Mucosa of rectum (tissue), 2 donors: ENCODE results near the gene IQCN.

ENCODE experiments used
- H3K27ac ChIP-seq, 2 donors: one replicate each; pipeline ENCODE4 v1.7.0; 2013; ENCODE audit warnings: inconsistent platforms in 2 of 2, low read depth in 2 of 2, low read length in 2 of 2
- H3K27me3 ChIP-seq, 2 donors: one replicate each; pipeline ENCODE4 v1.7.0; 2013; ENCODE audit warnings: low read length in 2 of 2; ENCODE audit not compliant: control insufficient read depth in 2 of 2, insufficient read depth in 2 of 2
- H3K36me3 ChIP-seq, 2 donors: one replicate each; pipeline ENCODE4 v1.7.0; 2013; ENCODE audit warnings: low read length in 2 of 2; ENCODE audit not compliant: control insufficient read depth in 2 of 2, insufficient read depth in 2 of 2
- H3K4me1 ChIP-seq, 2 donors: one replicate each; pipeline ENCODE4 v1.7.0; 2013; ENCODE audit warnings: low read length in 2 of 2, mild to moderate bottlenecking in 1 of 2; ENCODE audit not compliant: control insufficient read depth in 2 of 2, insufficient read depth in 2 of 2
- H3K4me3 ChIP-seq, 2 donors: one replicate each; pipeline ENCODE4 v1.7.0; 2013; ENCODE audit warnings: low read length in 2 of 2
- H3K9ac ChIP-seq, 2 donors: one replicate each; pipeline ENCODE4 v1.7.0; 2013; ENCODE audit warnings: low read length in 2 of 2, low read depth in 1 of 2, mild to moderate bottlenecking in 1 of 2
- H3K9me3 ChIP-seq, 2 donors: one replicate each; pipeline ENCODE4 v1.7.0; 2013; ENCODE audit warnings: low read length in 2 of 2; ENCODE audit not compliant: control insufficient read depth in 2 of 2
- donor health status: healthy.
- donor health status: Normal muscosa, but diverticular disease.

Gene IQCN

GRCh38 chr19:18304458-18305310, 30.4 kb upstream of the IQCN start:
- peak overlapping the region; percentile 64 to 67 for H3K4me3 ChIP-seq
- peak overlapping the region; percentile 81 to 89 for H3K9ac ChIP-seq
- no peaks in the 10 kb centered on the region for H3K27me3 ChIP-seq
- peaks cover 2 to 11% of the 10 kb centered on the region in 2 donors for H3K36me3 ChIP-seq
- no peaks in the 10 kb centered on the region for H3K9me3 ChIP-seq
- H3K4me1 ChIP-seq: peaks cover 34% of the 10 kb centered on the region in 2 donors
- H3K27ac ChIP-seq: peak overlapping the region; percentile 95 to 96

DNA sequence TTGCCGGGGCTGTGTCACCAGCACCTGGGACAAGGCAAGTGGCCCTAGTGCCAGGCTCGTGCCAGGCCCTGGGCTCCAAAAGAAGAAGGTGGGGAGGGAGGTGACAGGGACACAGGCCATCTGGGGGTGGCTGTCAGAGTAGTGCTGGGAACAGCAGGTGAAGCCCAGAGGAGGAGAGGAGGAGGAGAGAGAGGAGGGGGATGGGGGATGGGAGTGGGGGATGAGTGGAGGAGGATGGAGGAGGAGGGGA, 29.9 kb upstream of the IQCN start:
- Histone ChIP-seq H3K4me1 (peaks cover 33 to 34% of the 10 kb centered on the region in 2 donors), H3K27me3 (no peaks in the 10 kb centered on the region), H3K36me3 (peaks cover 2 to 6% of the 10 kb centered on the region in 2 donors), H3K27ac (peak overlapping the region; percentile 95 to 96), H3K4me3 (peak overlapping the region; percentile 64 to 67), H3K9me3 (no peaks in the 10 kb centered on the region), H3K9ac (peak overlapping the region; percentile 81 to 89)

DNA sequence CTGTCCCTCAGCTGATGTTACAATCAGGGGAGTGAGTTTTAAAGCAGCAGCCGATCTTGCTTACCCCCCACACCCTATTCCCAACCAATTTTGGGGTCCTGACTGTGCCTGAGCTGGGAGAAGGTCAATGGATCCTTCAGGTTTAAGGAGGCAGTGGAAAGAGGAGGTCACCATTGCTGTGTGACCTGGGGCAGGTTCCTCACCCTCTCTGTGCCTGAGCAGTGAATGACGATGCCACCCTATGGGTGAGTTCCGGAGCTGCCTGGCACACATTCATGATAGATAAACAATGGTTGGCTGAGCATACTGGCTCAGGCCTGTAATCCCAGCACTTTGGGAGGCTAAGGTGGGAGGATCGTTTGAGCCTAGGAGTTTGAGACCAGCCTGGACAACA, 27.5 kb upstream of the IQCN start:
- H3K27me3 ChIP-seq: no peaks in the 10 kb centered on the region
- H3K4me3 ChIP-seq: no peak overlapping the region
- H3K4me1 ChIP-seq: peaks cover 29 to 33% of the 10 kb centered on the region in 2 donors
- peak overlapping the region; percentile 70 to 77 for H3K27ac ChIP-seq
- H3K36me3 ChIP-seq: no peaks in the 10 kb centered on the region
- H3K9me3 ChIP-seq: no peaks in the 10 kb centered on the region
- peak overlapping the region; percentile 26 to 40 for H3K9ac ChIP-seq

DNA sequence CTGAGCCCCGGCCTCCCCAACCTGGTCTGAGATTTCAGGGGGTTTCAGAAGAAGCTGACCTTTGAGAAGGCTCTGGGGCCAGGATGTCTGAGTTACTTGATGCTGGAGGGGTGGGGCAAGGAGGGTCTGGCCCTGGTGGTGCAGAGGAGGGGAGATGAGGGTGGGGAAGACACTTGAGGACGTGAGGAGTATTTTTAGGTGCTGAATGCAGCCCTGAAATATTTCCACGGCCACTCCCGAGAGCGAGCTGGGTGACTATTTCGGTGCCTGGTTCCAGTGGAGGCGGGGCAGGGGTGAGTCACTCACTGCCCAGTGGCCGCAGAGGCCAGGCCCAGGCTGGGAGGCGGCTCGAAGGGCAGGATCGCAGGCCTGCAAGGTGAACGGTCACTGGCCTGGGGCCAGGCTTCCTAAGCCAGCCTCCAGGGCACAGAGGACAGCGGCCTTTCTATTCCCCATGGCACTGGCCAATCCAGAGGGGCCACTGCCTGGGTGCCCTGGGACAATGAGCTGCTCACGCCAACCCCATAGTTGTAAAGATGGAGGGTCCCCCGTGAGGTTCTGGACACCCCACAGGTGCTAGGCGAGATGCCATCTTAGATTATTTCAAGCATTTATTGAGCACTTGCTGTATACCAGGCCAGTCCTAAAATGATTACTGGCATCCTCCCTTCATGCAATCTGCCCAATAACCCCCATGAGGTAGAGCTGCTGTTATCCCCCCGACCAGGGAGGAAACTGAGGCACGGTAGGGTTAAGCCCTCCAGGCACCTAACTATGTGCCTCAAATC, 26.9 kb upstream of the IQCN start:
- Histone ChIP-seq H3K36me3 (no peaks in the 10 kb centered on the region), H3K27ac (peak overlapping the region; percentile 70 to 77), H3K27me3 (no peaks in the 10 kb centered on the region), H3K4me3 (no peak overlapping the region), H3K4me1 (peaks cover 23 to 33% of the 10 kb centered on the region in 2 donors), H3K9me3 (no peaks in the 10 kb centered on the region), H3K9ac (peak overlapping the region; percentile 26 to 40)

- H3K9ac ChIP-seq: no peak overlapping the region
- H3K4me1 ChIP-seq: peaks cover 14 to 22% of the 10 kb centered on the region in 2 donors
- H3K27me3 ChIP-seq: no peaks in the 10 kb centered on the region
- H3K9me3 ChIP-seq: no peaks in the 10 kb centered on the region
- H3K4me3 ChIP-seq: no peak overlapping the region
- H3K36me3 ChIP-seq: no peaks in the 10 kb centered on the region
- H3K27ac ChIP-seq: peak overlapping the region in 1 of 2 donors; percentile 1
Observed at GRCh38 chr19:18299654-18300053, 25.4 kb upstream of the IQCN start.

- Histone ChIP-seq H3K9ac (no peak overlapping the region), H3K27me3 (no peaks in the 10 kb centered on the region), H3K9me3 (no peaks in the 10 kb centered on the region), H3K36me3 (no peaks in the 10 kb centered on the region), H3K27ac (no peak overlapping the region), H3K4me1 (peaks cover 9 to 15% of the 10 kb centered on the region in 2 donors), H3K4me3 (no peak overlapping the region)
Observed at GRCh38 chr19:18298601-18299000, 24.3 kb upstream of the IQCN start.

DNA sequence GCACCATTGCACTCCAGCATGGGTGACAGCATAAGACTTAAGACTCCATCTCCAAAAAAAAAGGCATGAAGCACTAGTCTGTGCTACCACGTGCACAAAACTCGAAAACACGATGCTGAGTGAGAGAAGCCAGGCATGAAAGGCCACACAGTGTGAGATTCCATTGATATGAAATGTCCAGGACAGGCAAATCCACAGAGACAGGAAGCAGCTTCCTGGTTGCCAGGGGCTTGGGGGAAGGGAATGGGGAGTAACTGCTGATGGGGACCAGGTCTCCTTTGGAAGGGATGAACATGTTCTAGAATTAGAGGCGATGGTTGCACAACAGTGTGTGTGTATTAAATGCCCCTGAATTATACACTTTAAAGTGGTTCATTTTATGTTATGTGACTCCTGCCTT, 23.1 kb upstream of the IQCN start:
- no peaks in the 10 kb centered on the region for H3K27me3 ChIP-seq
- no peak overlapping the region for H3K4me3 ChIP-seq
- H3K27ac ChIP-seq: no peak overlapping the region
- H3K9ac ChIP-seq: no peak overlapping the region
- H3K9me3 ChIP-seq: no peaks in the 10 kb centered on the region
- H3K4me1 ChIP-seq: peaks cover 18 to 23% of the 10 kb centered on the region in 2 donors
- H3K36me3 ChIP-seq: no peaks in the 10 kb centered on the region

DNA sequence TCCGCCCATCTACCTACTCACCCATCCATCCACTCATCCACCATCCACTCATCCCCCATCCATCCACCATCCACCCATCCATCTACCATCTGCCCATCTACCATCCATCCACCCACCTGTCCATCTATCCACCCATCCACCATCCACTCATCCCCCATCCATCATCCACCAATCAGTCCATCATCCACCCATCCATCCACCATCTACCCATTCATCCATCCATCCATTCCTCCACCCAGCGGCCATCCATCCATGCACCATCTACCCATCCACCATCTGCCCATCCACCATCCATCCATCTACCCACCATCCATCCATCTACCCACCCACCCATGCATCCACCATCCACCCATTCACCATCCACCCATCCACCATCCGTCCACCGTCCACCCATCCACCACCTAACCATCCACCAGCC, 20.8 kb upstream of the IQCN start:
- Histone ChIP-seq H3K4me3 (no peak overlapping the region), H3K27ac (no peak overlapping the region)

GRCh38 chr19:18294467-18294864, 20.2 kb upstream of the IQCN start:
- Histone ChIP-seq H3K9ac (no peak overlapping the region), H3K9me3 (no peaks in the 10 kb centered on the region), H3K4me1 (peaks cover 15 to 28% of the 10 kb centered on the region in 2 donors), H3K27me3 (no peaks in the 10 kb centered on the region), H3K36me3 (no peaks in the 10 kb centered on the region), H3K27ac (peak overlapping the region; percentile 95 to 98), H3K4me3 (no peak overlapping the region)

More for the DNA sequence above, 20.8 kb upstream of the IQCN start:
- no peaks in the 10 kb centered on the region for H3K9me3 ChIP-seq
- H3K36me3 ChIP-seq: no peaks in the 10 kb centered on the region
- no peaks in the 10 kb centered on the region for H3K27me3 ChIP-seq
- peaks cover 15 to 27% of the 10 kb centered on the region in 2 donors for H3K4me1 ChIP-seq
- H3K9ac ChIP-seq: no peak overlapping the region
